MCF 10A (cell line): ENCODE results near the gene OPCML. TPM values are rescaled to one million over a fixed set of nuclear protein-coding genes. Genes with fewer than 3 reads are reported as not detected.

Source experiments
- BruUV-seq: library from RNA; stranded (reverse); fragments of 400-500 nt; replicated peaks from 2 replicates; lab custom pipeline; 2021; lab: Mats Ljungman, UMichigan
- CTCF ChIA-PET: fragments of 300-600 bp; sonication (Branson Sonifier 250); formaldehyde crosslinking; extraction: SDS; loops from one replicate; lab custom pipeline; 2021; ENCODE audit warnings: antibody characterized with exemption, inconsistent platforms; lab: Yijun Ruan, JAX
- POLR2A ChIA-PET: fragments of 300-600, 350-650 bp; sonication (Branson Sonifier 250); formaldehyde crosslinking; extraction: SDS; loops from one replicate; lab custom pipeline; 2020; ENCODE audit warnings: antibody characterized with exemption, inconsistent platforms; lab: Yijun Ruan, JAX
- DNase-seq: peaks from one replicate; pipeline ENCODE4 v3.0.0-alpha.2; 2018; ENCODE audit not compliant: unreplicated experiment
- H3K27ac Mint-ChIP-seq: one replicate; pipeline ENCODE4 v1.8.0; 2022; ENCODE audit warnings: mild to moderate bottlenecking, low read depth, mixed read lengths; ENCODE audit not compliant: unreplicated experiment
- H3K27me3 Mint-ChIP-seq: one replicate; pipeline ENCODE4 v1.8.0; 2022; ENCODE audit warnings: mixed read lengths; ENCODE audit not compliant: insufficient read depth, unreplicated experiment
- H3K36me3 Mint-ChIP-seq: one replicate; pipeline ENCODE4 v1.8.0; 2022; ENCODE audit warnings: mild to moderate bottlenecking, moderate library complexity, mixed read lengths; ENCODE audit not compliant: insufficient read depth, unreplicated experiment
- H3K4me1 Mint-ChIP-seq: one replicate; pipeline ENCODE4 v1.8.0; 2022; ENCODE audit warnings: mixed read lengths; ENCODE audit not compliant: insufficient read depth, unreplicated experiment
- H3K4me3 Mint-ChIP-seq: one replicate; pipeline ENCODE4 v1.8.0; 2022; ENCODE audit warnings: mild to moderate bottlenecking, moderate library complexity, mixed read lengths; ENCODE audit not compliant: unreplicated experiment
- H3K9me3 Mint-ChIP-seq: one replicate; pipeline ENCODE4 v1.8.0; 2022; ENCODE audit warnings: mixed read lengths; ENCODE audit not compliant: unreplicated experiment
- CTCF ChIP-seq: fragments of 200-600 bp; IDR thresholded peaks from one replicate; pipeline ENCODE4 v1.8.0; 2022; ENCODE audit warnings: antibody characterized with exemption, mild to moderate bottlenecking; ENCODE audit not compliant: unreplicated experiment
- intact Hi-C: fragments of 100-400 bp; cut with micrococcal nuclease; formaldehyde crosslinking; loops from 2 replicates; pipeline ENCODE4 v1.14.1; 2022
- total RNA-seq: library from RNA; stranded (reverse); gene quantifications from 2 replicates; pipeline ENCODE4 v1.2.3, GENCODE V29; 2022

OPCML gene
- total RNA-seq, 1 experiment from 2014 or later, result not detected

- Mint-ChIP-seq H3K4me1 (no peaks in the 10 kb centered on the region), H3K9me3 (peaks cover 56% of the 10 kb centered on the region), H3K4me3 (no peak overlapping the region), H3K27me3 (no peaks in the 10 kb centered on the region), H3K36me3 (no peaks in the 10 kb centered on the region), H3K27ac (no peak overlapping the region)
- CTCF ChIA-PET, result no interaction called here
- no TSS peak for BruUV-seq
- POLR2A ChIA-PET, result no interaction called here
- DNase-seq, result no peak
- no peak for TF ChIP-seq CTCF
- intact Hi-C loops, result no loop called here
Measured at GRCh38 chr11:132920451-132921096, 611.7 kb downstream of the OPCML start.

DNA sequence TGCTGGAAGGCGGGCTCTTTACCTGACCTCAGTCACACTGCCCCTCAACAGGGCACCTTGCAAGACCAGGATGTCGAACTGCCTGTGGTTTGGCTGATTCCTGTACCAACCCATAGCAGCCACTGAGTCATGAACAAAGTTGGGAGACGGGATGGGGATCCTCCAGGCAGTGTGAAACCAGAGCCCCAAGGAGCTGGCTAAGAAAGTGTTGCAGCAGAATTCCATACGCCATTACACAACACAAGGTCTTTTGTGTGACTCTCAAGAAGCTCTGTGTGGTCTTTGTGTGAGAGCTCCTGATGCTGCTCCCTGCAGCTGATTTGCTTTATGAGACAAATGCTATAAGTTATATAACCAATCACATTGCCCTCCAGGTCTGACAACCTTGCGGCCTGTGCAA lies 617.7 kb downstream of the OPCML start:
- CTCF ChIA-PET, result no interaction called here
- no TSS peak for BruUV-seq
- intact Hi-C loops, result no loop called here
- no peak overlapping the region for H3K4me3 Mint-ChIP-seq
- H3K27ac Mint-ChIP-seq, result no peak overlapping the region
- H3K9me3 Mint-ChIP-seq, result peaks cover 40% of the 10 kb centered on the region
- POLR2A ChIA-PET, result interaction anchor here (0.6 kb wide), 1 partner anchor 653 kb away, joined by 3 read pairs; no protein-coding TSS in a partner anchor
- TF ChIP-seq CTCF, result no peak
- H3K36me3 Mint-ChIP-seq, result no peaks in the 10 kb centered on the region
- H3K4me1 Mint-ChIP-seq, result no peaks in the 10 kb centered on the region
- H3K27me3 Mint-ChIP-seq, result no peaks in the 10 kb centered on the region
- no peak for DNase-seq

DNA sequence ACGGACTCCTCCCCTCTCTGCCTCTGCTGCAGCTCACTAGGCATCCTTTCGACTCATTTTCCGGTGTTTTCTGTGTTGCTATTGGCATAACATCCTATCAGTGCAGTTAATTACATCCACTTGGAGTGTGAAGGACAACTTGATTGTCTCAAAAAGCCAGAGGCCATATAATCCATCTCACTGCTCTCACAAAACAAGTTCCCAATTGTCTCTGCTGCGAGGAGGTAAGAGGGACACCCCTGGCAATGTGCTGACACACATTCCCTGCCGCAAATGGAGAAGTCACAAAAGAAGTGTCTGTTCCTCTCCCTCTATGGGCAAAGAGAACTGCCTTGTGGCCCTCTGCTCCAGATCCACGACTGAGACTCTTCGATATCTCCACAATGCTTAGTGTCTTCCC lies 618.4 kb downstream of the OPCML start:
- DNase-seq, result no peak
- no peaks in the 10 kb centered on the region for H3K36me3 Mint-ChIP-seq
- ChIA-PET POLR2A (interaction anchor here (0.6 kb wide), 1 partner anchor 43 kb away, joined by 3 read pairs; no protein-coding TSS in a partner anchor), CTCF (no interaction called here)
- BruUV-seq, result no TSS peak
- H3K4me3 Mint-ChIP-seq, result no peak overlapping the region
- no peak for TF ChIP-seq CTCF
- H3K27me3 Mint-ChIP-seq, result no peaks in the 10 kb centered on the region
- no peak overlapping the region for H3K27ac Mint-ChIP-seq
- peaks cover 32% of the 10 kb centered on the region for H3K9me3 Mint-ChIP-seq
- no peaks in the 10 kb centered on the region for H3K4me1 Mint-ChIP-seq
- intact Hi-C loops, result no loop called here

GRCh38 chr11:132913295-132913694 lies 619.0 kb downstream of the OPCML start:
- peaks cover 27% of the 10 kb centered on the region for H3K9me3 Mint-ChIP-seq
- H3K27me3 Mint-ChIP-seq, result no peaks in the 10 kb centered on the region
- intact Hi-C loops, result no loop called here
- no peaks in the 10 kb centered on the region for H3K4me1 Mint-ChIP-seq
- TF ChIP-seq CTCF, result no peak
- no peak overlapping the region for H3K27ac Mint-ChIP-seq
- ChIA-PET CTCF (no interaction called here), POLR2A (no interaction called here)
- DNase-seq, result no peak
- no TSS peak for BruUV-seq
- no peaks in the 10 kb centered on the region for H3K36me3 Mint-ChIP-seq
- no peak overlapping the region for H3K4me3 Mint-ChIP-seq
